Mucosa of descending colon (tissue), 3 donors: ENCODE results near the gene ANP32B. TPM values are rescaled to one million over a fixed set of nuclear protein-coding genes. Genes with fewer than 3 reads are reported as not detected.
"Not testable (repeated sequence)": the region's sequence is repeated elsewhere in the genome, so short reads cannot be mapped to it uniquely, and the experiment has no call there.

Experiments
- ATAC-seq: fragments of 200-7000 bp; cut with Tn5 transposase; one replicate; pipeline ENCODE4 v1.9.1; 2020; ENCODE audit warnings: mild to moderate bottlenecking, moderate library complexity
- DNase-seq, 3 donors: peaks; one replicate each; pipeline ENCODE4 v3.0.0-alpha.2; 2020
- H3K36me3 ChIP-seq: fragments of 200-600 bp; one replicate; pipeline ENCODE4 v1.8.0; 2021; ENCODE audit warnings: low read depth, mild to moderate bottlenecking
- H3K4me1 ChIP-seq: fragments of 200-600 bp; one replicate; pipeline ENCODE4 v1.8.0; 2021; ENCODE audit warnings: low read depth, mild to moderate bottlenecking
- H3K4me3 ChIP-seq: fragments of 200-600 bp; one replicate; pipeline ENCODE4 v1.8.0; 2021; ENCODE audit warnings: mild to moderate bottlenecking
- H3K9me3 ChIP-seq: fragments of 200-600 bp; one replicate; pipeline ENCODE4 v1.8.0; 2021; ENCODE audit warnings: mild to moderate bottlenecking
- CTCF ChIP-seq: fragments of 200-600 bp; IDR thresholded peaks from one replicate; pipeline ENCODE4 v1.8.0; 2022; ENCODE audit warnings: antibody characterized with exemption, mild to moderate bottlenecking
- intact Hi-C, 2 donors: fragments of 100-400 bp; cut with DNase I in 1 of 2; cut with micrococcal nuclease in 1 of 2; formaldehyde crosslinking; loops; one replicate each; pipeline versions ENCODE4 v1.11.0 to v1.11.1; 2022; cut with DNase I, micrococcal nuclease
- total RNA-seq, 3 donors: library from RNA; stranded (reverse); fragmentation: NEBNext Ultra II Directional in 2 of 3; extraction: Animal tissue kit (Norgen Biotek cat#: 25700) in 2 of 3; gene quantifications; one replicate each; pipeline versions ENCODE4 v1.2.1 to v1.2.4, GENCODE V29; 2021 to 2023
- donor health status: DM: no; HTN: no; CAD: no; lungs with moderate emphysema.
- donor health status: DM: no; HTN: no; CAD: no.
- donor health status: DM: no; HTN: yes; CAD: no.

ANP32B gene
- total RNA-seq, 3 donors from 2014 or later, result 121 to 129 (median 125) TPM

GRCh38 chr9:97992219-97992618 lies 9.1 kb downstream of the ANP32B start:
- H3K4me3 ChIP-seq, result no peak overlapping the region
- H3K36me3 ChIP-seq, result no peaks in the 10 kb centered on the region
- ATAC-seq (no peak), DNase-seq (no peak)
- no peak for TF ChIP-seq CTCF
- H3K9me3 ChIP-seq, result no peaks in the 10 kb centered on the region
- H3K4me1 ChIP-seq, result peaks cover 47% of the 10 kb centered on the region
- intact Hi-C loops, result no loop called here

- no peak overlapping the region for H3K4me3 ChIP-seq
- no peak for DNase-seq
- ATAC-seq, result peak; percentile 52
- no peaks in the 10 kb centered on the region for H3K9me3 ChIP-seq
- no peak for TF ChIP-seq CTCF
- H3K36me3 ChIP-seq, result no peaks in the 10 kb centered on the region
- intact Hi-C loops, result no loop called here
- H3K4me1 ChIP-seq, result peaks cover 43% of the 10 kb centered on the region
These were observed 9.9 kb downstream of the ANP32B start for GRCh38 chr9:97993000-97993399.

- ATAC-seq, result peak; percentile 69
- TF ChIP-seq CTCF, result no peak
- intact Hi-C loops, result no loop called here
- DNase-seq, result no peak
- H3K4me1 ChIP-seq, result peaks cover 36% of the 10 kb centered on the region
- H3K9me3 ChIP-seq, result no peaks in the 10 kb centered on the region
- H3K36me3 ChIP-seq, result no peaks in the 10 kb centered on the region
- no peak overlapping the region for H3K4me3 ChIP-seq
These were observed 11.6 kb downstream of the ANP32B start for GRCh38 chr9:97994703-97995102.

- H3K36me3 ChIP-seq, ATAC-seq, DNase-seq, H3K9me3 ChIP-seq, H3K4me3 ChIP-seq, intact Hi-C loops: not testable (repeated sequence)
- peaks cover 27% of the 10 kb centered on the region for H3K4me1 ChIP-seq
These were observed 13.5 kb downstream of the ANP32B start for GRCh38 chr9:97996676-97997075.

GRCh38 chr9:97997330-97998276 lies 14.5 kb downstream of the ANP32B start:
- TF ChIP-seq CTCF, result no peak
- H3K9me3 ChIP-seq, result no peaks in the 10 kb centered on the region
- intact Hi-C loops, result no loop called here
- no peak overlapping the region for H3K4me3 ChIP-seq
- peaks cover 18% of the 10 kb centered on the region for H3K4me1 ChIP-seq
- no peaks in the 10 kb centered on the region for H3K36me3 ChIP-seq
- ATAC-seq (no peak), DNase-seq (no peak)

GRCh38 chr9:98002808-98003207 lies 19.7 kb downstream of the ANP32B start:
- H3K9me3 ChIP-seq, result no peaks in the 10 kb centered on the region
- no peak for ATAC-seq
- intact Hi-C loops, result no loop called here
- no peak for DNase-seq
- peaks cover 3% of the 10 kb centered on the region for H3K36me3 ChIP-seq
- no peak overlapping the region for H3K4me3 ChIP-seq
- H3K4me1 ChIP-seq, result no peaks in the 10 kb centered on the region
- TF ChIP-seq CTCF, result no peak
